HG02571 (cell line): ENCODE measurements around the gene CACNG3.
"Not testable (repeated sequence)": the region's sequence is repeated elsewhere in the genome, so short reads cannot be mapped to it uniquely, and the experiment has no call there.

ENCODE experiments used
- ATAC-seq: cut with Tn5 transposase; IDR thresholded peaks from one replicate; pipeline ENCODE4 v1.9.1; 2021; ENCODE audit warnings: mild to moderate bottlenecking, moderate library complexity; ENCODE audit not compliant: unreplicated experiment

The CACNG3 gene

DNA sequence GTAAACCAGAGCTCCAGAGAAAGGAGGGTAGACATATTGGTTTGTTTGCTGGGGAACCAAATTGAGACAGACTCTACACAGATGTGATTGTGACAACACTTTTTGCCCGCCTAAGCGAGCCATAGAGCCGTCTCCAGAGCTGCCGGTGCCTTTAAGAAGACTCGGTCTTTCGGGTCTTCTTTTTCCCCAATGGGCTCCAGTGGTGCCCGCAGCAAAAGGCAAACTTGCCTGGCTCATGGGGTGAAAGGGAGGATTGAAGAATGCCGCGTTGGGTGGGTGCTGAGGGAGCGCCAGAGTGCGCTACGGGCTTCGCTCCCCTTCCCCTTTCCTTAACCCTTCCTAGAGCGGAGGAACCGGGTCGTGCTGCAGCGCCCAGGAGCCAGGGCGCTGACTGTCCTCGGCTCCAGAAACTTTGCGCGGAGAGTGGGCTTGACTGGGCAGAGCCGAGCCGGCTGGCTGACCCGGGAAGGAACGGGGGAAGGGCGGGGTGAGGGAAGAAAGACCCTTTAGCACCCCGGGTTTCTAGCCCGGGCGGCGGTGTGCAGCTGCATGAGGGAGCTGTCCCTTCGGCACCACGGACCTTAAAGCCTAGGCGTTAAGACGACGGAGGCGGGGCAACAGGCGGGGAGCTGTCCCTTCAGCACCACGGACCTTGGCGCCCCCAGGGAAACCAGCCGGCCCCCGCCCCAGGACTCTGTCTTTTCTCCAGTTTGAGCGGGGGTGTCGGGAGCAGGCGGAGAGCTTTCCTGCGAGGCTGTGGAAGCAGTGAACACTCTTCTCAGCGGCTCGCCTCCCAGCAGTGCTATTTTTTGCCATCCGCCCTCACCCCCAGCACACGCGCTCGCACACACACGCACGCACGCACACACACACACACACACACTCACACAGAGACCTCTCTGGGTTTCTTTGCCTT, at the start of gene CACNG3:
Gene CACNG3, plus strand, starts transcription at position 880 of the 916 bp plus-strand sequence. CDS start 420 bp downstream, outside the sequence.
- ATAC-seq, result no peak

DNA sequence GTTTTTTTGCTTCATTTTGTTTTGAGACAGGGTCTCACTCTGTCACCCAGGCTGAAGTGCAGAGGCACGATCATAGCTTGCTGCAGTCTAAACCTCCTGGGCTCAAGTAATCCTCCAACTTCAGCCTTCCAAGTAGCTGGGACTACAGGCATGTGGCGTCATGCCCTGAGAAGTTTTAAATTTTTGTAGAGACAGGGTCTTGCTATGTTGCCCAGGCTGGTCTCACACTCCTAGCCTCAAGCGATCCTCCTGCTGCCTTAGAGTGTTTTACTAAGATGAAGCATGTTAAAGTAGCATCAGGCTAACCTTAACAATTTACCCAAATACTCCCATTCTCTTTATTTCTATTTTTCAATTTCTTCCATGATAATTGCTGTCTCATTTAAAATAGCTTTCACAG, 49.2 kb upstream of the CACNG3 start:
- ATAC-seq, result no peak

DNA sequence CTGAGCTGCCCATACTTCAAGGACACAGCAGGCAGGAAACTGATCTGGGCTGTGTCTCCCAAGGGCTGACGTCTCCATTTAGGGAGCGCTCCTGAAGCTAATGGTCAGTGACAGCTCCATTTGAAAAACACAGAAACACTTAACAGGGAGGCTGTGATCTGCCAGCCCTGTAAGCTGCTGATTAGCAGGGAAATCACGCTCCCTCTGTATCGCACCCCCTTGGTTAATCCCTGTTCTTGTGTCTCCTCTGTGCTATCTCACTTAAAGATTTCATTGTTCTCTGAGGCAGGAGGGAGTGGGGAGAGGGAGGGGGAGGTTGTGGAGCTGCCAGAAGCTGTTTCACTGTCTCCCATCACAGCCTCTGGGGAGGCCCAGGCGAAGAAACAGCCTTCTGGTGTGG, 47.4 kb upstream of the CACNG3 start:
- no peak for ATAC-seq

DNA sequence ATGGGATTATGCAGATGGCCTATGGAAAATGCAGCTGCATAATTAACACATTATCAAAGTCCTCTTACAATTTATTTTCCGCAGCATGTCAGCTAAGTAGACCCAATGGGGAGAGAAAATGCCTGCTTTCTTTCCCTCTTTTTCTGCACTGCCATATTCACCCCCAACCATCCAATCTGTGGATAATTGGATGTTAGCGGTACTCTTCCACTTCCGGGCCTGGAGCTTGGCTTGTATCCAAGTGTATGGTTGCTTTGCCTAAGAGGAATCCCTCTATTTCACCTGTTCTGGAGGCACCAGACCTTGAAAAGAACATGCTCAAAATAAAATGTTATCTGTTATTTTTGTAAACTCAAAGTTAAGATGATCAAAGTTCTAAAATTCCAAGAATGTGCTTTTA, 41.1 kb upstream of the CACNG3 start:
- no peak for ATAC-seq

DNA sequence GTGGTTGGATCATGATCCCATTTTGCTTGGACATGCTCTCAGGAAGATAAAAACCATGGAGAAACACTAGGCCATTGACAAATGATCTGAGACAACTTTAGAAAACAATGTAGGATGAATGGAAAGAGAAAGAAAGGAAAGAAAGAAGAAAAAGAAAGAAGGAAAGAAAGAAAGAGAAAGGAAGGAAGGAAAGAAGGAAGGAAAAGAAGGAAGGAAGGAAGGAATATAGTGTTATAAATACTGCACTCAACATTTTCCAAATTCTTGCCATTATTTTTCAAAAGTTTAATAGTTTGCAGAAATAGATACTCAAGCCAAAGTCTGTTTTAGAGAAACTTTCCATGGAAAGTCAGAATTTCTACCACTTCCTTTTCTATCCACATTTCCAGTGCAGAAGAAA, 39.2 kb upstream of the CACNG3 start:
- no peak for ATAC-seq

DNA sequence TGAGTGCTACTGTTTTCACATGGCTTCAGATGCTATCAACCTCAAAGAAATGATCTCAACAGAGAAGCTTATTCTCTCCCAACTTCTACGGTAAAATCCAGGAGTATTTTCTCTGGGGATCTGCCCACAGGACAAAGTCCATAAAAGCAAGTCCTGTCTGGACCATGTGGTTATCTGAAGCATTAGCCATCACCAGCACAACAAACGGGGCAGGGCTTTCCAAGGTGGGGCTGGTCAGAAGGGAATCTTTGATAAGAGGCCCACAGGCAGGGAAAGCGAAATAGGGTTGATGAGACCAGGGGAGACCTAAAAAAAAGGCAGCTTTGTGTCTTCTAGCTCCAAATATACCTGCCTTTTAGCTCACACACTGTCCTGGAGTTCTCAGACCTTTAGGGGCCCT, 38.7 kb upstream of the CACNG3 start:
- ATAC-seq, result no peak

DNA sequence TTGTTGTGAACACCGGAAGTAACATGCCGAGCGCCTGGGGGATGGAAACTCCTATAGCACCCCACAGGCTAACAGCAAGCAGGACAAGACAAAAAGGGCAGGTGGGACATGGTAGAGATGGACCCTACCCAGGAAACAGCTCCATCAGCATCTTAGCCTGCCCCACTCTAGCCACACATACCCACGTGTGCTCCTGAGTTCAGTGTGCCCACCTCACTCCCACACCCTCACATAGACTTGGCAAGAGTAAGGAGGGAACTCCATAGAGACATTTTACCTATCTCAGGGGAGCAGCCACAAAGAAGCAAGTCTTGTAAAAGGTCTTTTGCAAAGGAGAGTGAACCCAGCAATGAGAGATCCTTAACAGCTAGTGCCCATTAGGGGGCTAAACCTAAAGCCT, 37.8 kb upstream of the CACNG3 start:
- ATAC-seq, result no peak

DNA sequence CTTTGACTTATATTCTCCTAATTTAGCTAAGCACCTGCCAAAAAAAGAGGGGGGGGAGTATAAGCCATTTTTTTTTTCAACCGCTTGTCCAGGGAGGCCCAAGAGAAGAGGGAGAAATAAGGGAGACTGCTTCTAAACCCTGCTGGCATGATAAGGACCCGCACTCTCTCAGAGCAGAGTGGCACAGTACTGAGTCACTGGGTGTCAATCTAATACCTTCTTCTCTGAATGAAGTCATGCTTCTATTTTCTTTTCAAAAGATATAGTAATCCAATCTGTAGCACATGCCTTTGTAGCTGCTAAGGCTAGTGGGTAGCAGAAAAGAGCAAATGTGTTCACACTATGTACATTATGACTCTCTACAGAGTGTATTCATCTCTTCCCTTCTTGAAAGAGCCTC, 34.9 kb upstream of the CACNG3 start:
- ATAC-seq, result no peak

DNA sequence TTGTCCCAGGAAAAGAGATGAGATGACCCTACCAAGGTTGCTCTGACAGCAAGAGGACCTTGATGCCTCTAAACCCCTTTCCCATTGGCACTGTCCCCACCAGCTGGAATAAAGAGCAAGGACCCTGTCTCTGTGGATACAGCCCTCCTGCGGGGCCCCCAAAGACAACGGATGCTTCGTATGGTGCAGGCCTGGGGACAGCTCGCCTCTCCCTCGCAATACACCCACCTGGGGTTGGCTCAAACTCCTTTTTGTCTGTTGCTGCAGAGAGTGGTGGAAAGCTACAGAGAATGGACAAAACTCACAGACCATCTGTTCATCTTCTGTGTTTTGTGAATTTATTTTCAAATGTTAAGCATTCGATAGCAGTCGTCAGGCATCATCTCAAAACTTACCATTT, 27.6 kb upstream of the CACNG3 start:
- no peak for ATAC-seq

DNA sequence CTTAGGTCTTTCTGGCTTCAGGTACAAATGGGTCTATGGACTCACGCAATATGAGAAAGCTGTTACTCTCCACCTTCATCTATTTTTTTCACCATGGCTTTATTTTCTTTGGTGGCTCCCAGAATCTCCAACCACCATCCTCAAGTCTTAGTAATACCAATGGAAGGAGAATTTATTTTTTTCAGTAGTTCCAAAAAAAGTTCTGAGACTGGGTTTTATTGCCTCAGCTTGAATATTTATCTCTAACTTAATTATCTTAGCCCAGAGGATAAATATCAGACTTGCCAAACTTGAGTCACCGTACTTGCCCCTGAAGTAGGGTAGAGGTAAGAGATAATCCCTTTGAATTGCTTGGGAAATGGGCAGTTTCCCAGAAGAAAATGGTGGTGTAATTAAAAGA, 23.2 kb upstream of the CACNG3 start:
- no peak for ATAC-seq

DNA sequence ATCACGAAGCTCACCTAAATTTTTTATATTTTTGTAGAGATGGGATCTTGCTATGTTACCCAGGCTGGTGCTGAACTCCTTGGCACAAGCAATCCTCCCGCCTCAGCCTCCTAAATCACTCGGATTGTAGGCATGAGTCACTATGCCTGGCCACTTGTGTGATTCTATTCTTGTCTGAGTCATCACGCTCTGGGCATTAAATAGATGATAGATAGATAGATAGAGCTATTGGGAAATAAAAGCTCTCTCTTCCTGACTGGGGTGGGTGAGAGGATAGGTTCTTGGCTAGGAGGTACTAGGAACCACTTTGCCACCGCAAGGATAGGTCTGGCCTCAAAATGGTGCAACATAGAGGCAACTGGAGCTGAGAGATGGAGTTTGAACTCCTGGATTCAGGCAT, 21.4 kb upstream of the CACNG3 start:
- no peak for ATAC-seq

DNA sequence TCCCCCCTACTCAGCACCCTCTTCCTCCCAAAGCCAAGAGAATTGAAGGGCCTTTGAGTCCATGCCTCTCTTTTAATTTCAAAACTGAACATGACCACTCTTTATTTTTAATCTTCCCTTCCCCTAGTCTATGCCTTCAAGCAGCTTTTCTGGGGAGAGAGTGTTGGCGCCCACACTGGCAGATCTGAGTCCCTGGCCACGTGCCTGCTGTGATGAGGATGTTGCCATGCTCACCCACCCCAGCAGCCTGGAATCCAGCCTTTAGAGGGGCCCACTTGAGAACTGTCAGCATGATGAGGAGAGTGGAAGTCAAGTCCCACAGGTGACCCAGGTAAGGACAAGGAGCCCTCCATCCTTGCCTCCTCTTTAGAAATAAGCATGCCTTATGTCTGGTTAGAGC, 20.3 kb upstream of the CACNG3 start:
- no peak for ATAC-seq

DNA sequence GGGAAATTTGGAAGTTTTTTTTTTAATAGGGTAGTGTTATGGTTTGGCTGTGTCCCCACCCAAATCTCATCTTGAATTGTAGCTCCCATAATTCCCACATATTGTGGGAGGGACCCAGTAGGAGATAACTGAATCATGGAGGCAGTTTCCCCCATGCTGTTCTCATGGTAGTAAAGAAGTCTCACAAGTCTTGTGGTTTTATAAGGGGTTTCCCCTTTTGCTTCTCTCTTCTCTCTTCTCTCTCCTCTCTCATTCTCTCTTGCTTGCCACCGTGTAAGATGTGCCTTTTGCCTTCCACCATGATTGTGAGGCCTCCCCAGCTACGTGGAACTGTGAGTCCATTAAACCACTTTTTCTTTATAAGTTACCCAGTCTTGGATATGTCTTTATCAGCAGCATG, 17.3 kb upstream of the CACNG3 start:
- not testable (repeated sequence) for ATAC-seq

DNA sequence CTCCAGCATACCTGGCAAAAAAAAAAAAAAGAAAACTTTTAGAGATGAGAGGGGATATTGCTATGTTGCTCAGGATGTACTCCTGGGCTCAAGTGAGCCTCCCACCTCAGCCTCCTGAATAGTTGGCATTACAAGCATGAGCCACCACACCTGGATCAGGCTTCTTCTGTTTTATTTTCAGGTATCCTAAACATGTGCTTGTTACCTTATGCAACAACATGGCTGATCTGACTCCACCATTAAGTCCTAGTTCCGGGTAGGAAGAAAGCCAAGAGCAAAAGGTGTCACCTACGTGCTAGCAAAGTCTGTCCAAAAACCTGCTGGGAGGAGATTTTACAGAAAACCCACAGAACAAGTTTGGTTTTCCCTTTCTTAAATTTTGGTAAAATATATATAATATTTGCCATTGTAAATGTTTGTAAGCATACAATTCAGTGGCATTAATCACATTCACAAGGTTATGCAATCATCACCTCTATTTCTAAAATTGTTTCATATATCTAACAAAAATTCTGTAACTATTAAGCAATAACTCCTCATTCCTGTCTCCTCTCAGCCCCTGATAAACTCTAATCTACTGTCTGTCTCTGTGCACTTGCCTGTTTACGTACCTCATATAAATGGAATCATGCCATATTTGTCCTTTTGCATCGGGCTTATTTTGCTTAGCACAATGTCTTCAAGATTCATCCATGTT, 9.1 kb upstream of the CACNG3 start:
- ATAC-seq, result no peak

DNA sequence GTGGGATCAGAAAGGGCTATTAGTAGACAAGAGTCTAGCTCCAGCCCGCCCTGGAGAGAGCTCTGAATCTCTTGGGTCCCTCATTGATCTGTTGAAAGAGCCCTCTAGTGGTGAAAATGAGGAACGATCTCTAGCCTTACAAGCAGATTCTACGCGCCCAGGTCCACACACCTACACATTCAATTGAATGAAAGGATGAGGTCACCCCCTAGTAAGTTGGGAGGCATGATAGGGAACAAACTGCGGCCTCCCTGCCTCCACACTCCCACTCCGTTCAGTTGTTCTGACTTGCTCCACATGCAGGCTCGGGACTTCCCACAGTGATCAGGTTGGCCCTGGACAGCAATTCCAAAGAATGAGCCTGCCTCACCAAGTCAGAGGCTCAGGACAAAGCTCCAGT, 2.9 kb upstream of the CACNG3 start:
- ATAC-seq, result no peak

DNA sequence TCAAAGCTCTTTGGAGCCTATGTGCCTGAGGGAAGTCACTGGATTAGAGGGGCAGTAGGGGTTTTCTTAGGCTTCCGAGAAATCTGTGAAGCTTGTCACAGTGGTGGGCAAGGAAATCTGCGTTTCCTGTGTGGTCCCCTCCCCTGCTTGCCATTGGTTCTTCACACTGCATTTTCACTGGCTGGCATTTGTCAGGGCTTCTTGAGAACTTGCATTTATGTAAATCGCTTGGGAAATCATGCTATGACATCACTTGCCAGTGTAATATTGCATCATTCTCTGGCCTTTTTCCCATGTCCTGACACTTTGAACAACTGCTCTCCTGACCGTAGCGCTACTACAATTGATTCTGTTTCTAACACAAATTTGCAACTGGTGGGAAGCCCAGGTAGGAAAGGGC, 1.8 kb downstream of the CACNG3 start:
- ATAC-seq, result no peak

DNA sequence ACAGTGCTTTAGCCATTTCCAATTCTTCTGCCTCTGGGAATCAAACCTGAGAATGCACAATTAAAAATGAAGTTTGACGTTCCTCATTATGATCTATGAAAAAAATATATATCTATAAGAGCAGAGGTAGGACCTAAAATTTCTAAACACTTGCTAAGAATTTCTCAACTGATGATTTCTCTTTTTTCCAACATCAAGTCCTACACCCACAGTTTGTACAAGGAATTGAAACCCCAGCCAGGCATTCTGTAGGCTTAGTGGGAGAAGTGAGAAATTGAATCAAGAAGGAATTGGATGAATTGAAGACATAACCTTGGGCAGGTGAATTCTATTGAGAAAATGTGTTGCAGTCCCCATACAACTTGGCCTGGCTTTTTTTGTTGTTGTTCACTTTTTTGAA, 2.7 kb downstream of the CACNG3 start:
- no peak for ATAC-seq

DNA sequence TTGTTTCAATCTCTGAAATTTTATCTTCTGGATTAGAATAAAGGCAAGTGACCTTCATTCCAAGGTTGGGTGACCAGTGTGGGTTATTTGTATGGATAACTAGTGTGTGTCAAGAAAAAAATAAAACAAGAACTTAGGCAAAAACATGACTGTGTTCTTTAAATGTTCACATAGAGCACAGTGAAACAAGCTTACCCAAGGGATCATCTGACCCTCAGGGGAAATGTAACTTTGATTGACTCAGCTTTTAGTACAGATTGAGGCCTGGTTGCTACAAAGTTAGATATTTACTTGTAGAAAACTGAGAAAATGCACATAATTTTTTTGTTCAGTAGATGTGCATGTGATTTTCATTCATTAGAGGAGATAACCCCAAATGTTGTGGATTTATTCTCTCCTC, 6.7 kb downstream of the CACNG3 start:
- no peak for ATAC-seq

DNA sequence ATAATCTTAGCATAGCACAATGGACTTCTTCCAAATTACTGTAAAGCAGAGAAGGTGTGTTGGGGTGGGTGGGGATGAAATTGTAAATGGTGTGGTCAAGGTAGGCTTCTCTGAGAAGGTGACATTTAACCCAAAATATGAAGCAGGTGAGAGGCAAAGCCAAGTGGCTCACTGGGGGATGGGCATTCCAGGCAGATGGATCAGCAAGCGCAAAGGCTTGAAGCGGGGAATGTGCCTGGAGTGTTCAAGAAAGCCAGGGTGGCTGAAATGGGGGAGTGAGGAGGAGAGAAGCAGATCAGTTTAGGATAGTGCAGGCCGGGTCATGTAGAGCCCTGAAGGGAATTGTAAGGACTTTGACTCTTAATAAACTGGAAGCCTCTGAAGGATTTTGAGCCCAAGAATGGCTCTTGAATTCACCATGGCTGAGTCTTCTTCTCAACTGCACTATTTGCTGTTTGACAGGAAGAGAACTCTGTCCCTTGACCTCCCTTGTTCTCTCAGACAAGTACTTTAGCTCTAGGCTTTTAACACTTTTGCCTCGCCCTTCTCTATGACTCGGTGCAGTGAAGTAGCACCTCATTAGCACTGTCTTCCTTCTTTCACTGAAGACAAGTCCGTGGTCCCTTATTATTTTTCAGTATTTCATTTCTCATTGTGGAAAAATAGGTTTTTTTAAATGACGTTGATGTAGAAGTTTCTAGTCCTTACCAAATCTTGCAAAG, 14.7 kb downstream of the CACNG3 start:
- no peak for ATAC-seq

DNA sequence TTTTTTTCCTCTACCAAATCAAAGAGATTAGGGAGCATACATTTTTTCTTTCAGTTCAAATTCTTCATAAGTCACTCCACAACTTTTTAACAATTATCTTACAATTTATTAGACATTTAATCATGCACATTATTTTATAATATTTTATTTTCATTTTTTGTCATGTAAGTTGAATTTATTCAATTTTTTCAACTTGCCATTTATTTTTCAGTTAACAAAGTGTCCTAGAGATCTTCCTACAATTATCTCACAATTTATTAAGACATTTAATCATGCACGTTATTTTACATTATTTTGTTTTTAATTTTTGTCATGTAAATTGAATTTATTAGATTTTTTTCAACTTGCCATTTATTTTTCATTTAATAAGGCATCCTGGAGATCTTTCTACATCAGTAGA, 16.2 kb downstream of the CACNG3 start:
- no peak for ATAC-seq

DNA sequence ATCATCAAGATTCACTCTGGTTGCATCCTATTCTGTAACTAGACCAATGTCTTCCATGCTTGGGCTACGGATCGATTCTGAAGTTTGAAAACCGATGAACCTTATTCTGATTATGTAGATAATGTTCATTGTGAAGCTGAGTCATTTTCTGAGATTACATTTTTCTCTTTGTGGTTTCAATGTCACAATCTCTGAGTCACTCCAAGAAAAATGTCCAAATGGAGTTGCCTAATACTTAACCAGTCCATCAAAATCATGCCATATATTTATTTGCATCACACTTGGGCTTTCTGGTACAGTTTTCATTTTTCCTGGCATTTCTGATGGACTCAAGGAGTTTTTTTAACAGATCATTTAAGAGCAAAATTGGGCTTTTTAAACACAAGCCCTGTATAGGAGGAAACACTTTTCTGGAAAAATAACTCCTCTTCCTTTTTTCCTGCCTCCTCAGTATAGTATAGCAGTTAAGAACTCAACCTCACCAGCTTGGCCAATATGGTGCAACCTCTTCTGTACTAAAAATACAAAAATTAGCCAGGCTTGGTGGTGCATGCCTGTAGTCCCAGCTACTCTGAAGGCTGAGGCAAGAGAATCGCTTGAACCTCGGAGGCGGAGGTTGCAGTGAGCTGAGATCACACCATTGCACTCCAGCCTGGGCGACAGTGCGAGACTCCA, 17.5 kb downstream of the CACNG3 start:
- ATAC-seq, result no peak
